Measurements from ENCODE around the gene MATCAP1. TPM values are rescaled to one million over a fixed set of nuclear protein-coding genes. Genes with fewer than 3 reads are reported as not detected.

Gene MATCAP1
- total and polyA plus RNA-seq, 2 donors from 2014 or later = 15.5 to 38.8 TPM

DNA sequence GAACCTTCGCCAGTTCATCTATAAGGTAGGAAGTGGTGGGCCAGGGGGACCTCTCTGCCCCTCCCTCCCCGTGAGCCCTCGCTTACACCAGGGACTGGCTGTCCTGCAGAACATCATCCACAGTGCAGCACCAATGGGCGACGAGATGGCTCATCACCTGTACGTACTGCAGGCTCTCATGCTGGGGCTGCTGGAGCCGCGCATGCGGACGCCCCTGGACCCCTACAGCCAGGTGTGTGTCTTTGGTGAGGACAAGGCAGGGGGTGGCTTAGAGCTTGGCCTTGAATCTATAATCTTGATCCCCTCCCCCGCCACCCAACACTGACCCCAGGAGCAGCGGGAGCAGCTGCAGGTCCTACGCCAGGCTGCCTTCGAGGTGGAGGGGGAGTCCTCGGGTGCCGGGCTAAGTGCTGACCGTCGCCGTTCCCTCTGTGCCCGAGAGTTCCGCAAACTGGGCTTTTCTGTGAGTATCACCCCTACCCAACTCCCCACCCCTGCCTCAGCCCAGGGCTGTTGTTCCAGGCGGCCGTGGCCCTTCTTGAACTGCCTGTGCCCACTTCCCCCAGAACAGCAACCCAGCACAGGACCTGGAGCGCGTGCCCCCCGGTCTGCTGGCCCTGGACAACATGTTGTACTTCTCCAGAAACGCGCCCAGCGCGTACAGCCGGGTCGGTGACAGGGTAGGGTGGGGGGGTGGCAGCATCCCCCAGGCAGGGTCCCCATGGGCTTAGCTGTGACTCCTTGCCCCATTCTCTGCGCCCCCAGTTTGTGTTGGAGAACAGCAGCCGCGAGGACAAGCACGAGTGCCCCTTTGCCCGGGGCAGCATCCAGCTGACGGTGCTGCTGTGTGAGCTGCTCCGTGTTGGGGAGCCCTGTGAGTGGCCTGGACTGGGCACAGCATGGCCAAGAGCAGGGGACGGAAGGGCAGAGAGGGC lies 17.9 kb upstream of the MATCAP1 start:
- peaks cover under 1 to 19% (median 11%) of the 10 kb centered on the region in 3 donors for H3K36me3 ChIP-seq (ENCODE audit: control insufficient read depth in 2 of 3, insufficient read depth in 3 of 3, low read length in 3 of 3)
- FAIRE-seq (no peak), DNase-seq (peak in 1 of 5 donors; percentile 68)
- TF ChIP-seq, protein P1, sequence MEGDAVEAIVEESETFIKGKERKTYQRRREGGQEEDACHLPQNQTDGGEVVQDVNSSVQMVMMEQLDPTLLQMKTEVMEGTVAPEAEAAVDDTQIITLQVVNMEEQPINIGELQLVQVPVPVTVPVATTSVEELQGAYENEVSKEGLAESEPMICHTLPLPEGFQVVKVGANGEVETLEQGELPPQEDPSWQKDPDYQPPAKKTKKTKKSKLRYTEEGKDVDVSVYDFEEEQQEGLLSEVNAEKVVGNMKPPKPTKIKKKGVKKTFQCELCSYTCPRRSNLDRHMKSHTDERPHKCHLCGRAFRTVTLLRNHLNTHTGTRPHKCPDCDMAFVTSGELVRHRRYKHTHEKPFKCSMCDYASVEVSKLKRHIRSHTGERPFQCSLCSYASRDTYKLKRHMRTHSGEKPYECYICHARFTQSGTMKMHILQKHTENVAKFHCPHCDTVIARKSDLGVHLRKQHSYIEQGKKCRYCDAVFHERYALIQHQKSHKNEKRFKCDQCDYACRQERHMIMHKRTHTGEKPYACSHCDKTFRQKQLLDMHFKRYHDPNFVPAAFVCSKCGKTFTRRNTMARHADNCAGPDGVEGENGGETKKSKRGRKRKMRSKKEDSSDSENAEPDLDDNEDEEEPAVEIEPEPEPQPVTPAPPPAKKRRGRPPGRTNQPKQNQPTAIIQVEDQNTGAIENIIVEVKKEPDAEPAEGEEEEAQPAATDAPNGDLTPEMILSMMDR (IDR thresholded peaks at IDR 0.05; ENCODE audit: borderline replicate concordance, extremely low read depth, insufficient read depth) = no peak
- H3K4me1 ChIP-seq (ENCODE audit: control insufficient read depth in 2 of 3, insufficient read depth in 2 of 3, low read depth in 1 of 3, low read length in 3 of 3) = peaks cover 0 to 19% (median 18%) of the 10 kb centered on the region in 3 donors
- no peaks in the 10 kb centered on the region for H3K27me3 ChIP-seq (ENCODE audit: control insufficient read depth, insufficient read depth, low read length)
- H3K9me3 ChIP-seq (ENCODE audit: control insufficient read depth in 2 of 3, insufficient read depth in 1 of 3, low read length in 3 of 3) = no peaks in the 10 kb centered on the region
- H3K9ac ChIP-seq (ENCODE audit: low read length in 3 of 3) = no peak overlapping the region
- H3K4me3 ChIP-seq (ENCODE audit: low read length in 3 of 3) = no peak overlapping the region
- no peak overlapping the region for H3K27ac ChIP-seq (ENCODE audit: low read depth in 2 of 2, low read length in 2 of 2)
- intact Hi-C loops (cut with DNase I) = no loop called here

DNA sequence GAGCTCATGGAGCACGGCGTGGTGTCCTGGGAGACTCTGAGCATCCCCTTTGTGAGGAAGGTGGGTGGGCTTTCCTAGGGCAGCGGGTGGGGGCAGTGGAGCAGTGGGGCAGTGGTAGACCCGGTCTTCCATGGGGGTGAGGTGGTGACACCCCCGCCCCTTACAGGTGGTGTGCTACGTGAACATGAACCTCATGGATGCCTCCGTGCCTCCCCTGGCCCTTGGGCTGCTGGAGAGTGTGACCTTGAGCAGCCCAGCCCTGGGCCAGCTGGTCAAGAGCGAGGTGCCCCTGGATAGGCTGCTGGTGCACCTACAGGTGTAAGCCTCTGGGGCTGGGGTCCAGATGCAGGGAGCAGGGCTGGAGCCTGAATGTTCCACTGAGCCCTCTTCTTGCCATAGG lies 16.7 kb upstream of the MATCAP1 start:
- Histone ChIP-seq H3K4me1 (ENCODE audit: control insufficient read depth in 2 of 3, insufficient read depth in 2 of 3, low read depth in 1 of 3, low read length in 3 of 3) (peaks cover 0 to 26% (median 20%) of the 10 kb centered on the region in 3 donors), H3K27ac (ENCODE audit: low read depth in 2 of 2, low read length in 2 of 2) (no peak overlapping the region), H3K36me3 (ENCODE audit: control insufficient read depth in 2 of 3, insufficient read depth in 3 of 3, low read length in 3 of 3) (peaks cover 2 to 30% (median 21%) of the 10 kb centered on the region in 3 donors), H3K9me3 (ENCODE audit: control insufficient read depth in 2 of 3, insufficient read depth in 1 of 3, low read length in 3 of 3) (no peaks in the 10 kb centered on the region), H3K9ac (ENCODE audit: low read length in 3 of 3) (no peak overlapping the region), H3K4me3 (ENCODE audit: low read length in 3 of 3) (no peak overlapping the region), H3K27me3 (ENCODE audit: control insufficient read depth, insufficient read depth, low read length) (no peaks in the 10 kb centered on the region)
- TF ChIP-seq, protein P1 (IDR thresholded peaks at IDR 0.05; ENCODE audit: borderline replicate concordance, extremely low read depth, insufficient read depth) = no peak
- FAIRE-seq = no peak
- intact Hi-C loops (cut with DNase I) = no loop called here
- peak in 2 of 5 donors; percentile 47 to 52 for DNase-seq

DNA sequence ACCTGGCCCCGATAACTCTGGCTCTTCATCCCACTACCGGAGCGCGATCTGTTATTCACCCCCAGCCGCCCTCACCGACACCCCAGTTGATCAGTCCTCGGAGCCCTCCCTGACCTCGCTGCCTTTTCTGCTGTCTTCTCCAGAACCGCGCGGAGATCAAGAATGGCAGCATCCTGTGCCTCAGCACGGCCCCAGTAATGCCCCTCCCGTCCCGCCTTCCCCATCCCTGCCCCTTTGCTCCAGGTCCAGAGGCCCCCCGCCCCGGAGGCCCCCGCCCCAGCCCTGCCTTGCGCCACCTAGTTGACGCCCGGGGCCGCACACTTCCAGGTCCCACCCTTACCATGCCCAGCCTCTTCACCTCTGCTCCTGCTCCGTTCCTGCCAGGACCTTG lies 16.0 kb upstream of the MATCAP1 start:
- H3K4me1 ChIP-seq (ENCODE audit: control insufficient read depth in 2 of 3, insufficient read depth in 2 of 3, low read depth in 1 of 3, low read length in 3 of 3) = peaks cover 0 to 26% (median 20%) of the 10 kb centered on the region in 3 donors
- H3K9me3 ChIP-seq (ENCODE audit: control insufficient read depth in 2 of 3, insufficient read depth in 1 of 3, low read length in 3 of 3) = no peaks in the 10 kb centered on the region
- no peak overlapping the region for H3K9ac ChIP-seq (ENCODE audit: low read length in 3 of 3)
- intact Hi-C loops (cut with DNase I) = no loop called here
- FAIRE-seq = no peak
- TF ChIP-seq, protein P1 (IDR thresholded peaks at IDR 0.05; ENCODE audit: borderline replicate concordance, extremely low read depth, insufficient read depth) = no peak
- H3K36me3 ChIP-seq (ENCODE audit: control insufficient read depth in 2 of 3, insufficient read depth in 3 of 3, low read length in 3 of 3) = peaks cover 7 to 37% (median 27%) of the 10 kb centered on the region in 3 donors
- H3K4me3 ChIP-seq (ENCODE audit: low read length in 3 of 3) = peak overlapping the region in 2 of 3 donors; percentile 40 to 57
- DNase-seq = peak in 1 of 5 donors; percentile 57
- no peak overlapping the region for H3K27ac ChIP-seq (ENCODE audit: low read depth in 2 of 2, low read length in 2 of 2)
- no peaks in the 10 kb centered on the region for H3K27me3 ChIP-seq (ENCODE audit: control insufficient read depth, insufficient read depth, low read length)
